Measurements from ENCODE around the gene RITA1. TPM values are rescaled to one million over a fixed set of nuclear protein-coding genes. Genes with fewer than 3 reads are reported as not detected.

The RITA1 gene
- total and polyA plus RNA-seq, 10 of the 15 experiments (the other 5 are each of a cell fraction or from before 2014, with no cell fraction given) = 2.3 to 39.9 (median 24.8) TPM

DNA sequence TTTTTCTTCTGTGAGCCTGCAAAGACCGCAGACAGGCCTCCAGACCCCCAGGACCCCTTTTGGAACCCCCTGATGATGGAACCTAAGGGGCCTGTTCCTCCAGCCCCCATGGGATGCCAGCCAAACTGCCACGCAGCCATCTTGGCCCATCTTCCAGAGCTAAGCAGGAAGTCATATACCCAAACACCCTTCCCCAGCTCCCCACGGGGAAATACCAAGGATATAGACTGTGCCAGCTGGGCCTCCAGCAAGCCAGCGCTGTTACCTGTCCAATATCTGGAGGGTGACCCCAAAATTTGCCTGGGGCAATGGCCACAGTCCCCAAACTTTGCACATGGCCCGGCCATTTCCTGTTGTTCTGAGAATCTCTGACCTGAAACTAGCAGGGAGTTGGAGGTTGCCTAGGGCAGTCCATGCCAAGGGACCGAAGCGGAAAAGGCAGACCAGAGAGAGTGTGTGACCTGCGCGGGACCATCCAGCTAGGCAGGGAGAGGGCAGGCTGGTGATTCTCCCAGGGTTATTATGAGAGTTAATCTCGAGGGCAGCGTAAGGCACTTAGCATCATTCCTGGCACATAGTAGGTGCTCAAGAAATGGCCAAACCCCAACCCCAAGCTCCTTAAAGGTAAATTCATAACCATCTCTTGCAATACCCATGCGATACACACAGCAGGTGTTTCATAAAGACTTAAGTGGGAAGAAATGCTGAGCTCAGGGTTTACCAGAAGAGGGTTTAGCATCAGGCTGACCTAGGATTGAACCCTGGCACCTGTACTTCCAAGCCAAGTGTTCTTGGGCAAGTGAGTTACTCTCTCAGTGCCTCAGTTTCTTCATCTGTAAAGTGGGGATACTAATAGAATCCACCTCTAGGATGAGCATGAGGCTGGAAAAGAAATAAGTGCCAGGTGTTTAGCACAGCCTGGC is 47.4 kb upstream of the RITA1 start:
- 50% methylated on average over 12 of the region's 12 CpGs for WGBS (ENCODE audit: insufficient coverage, insufficient replicate concordance, low lambda C conversion rate, missing lambda C conversion rate)
- ChIA-PET CTCF (interaction anchor here (0.6 to 2.2 kb wide), 6 partner anchors 11 to 92 kb away, joined by 3 to 10 read pairs (median 4); no protein-coding TSS in a partner anchor), POLR2A (interaction anchor here (0.6 kb wide), 1 partner anchor 1363 kb away, joined by 3 read pairs; no protein-coding TSS in a partner anchor), SMC1A (ENCODE audit: uncharacterized antibody, unreplicated experiment) (interaction anchor here (0.8 to 1.7 kb wide), 5 partner anchors 10 to 90 kb away, joined by 3 to 6 read pairs (median 3); no protein-coding TSS in a partner anchor), RAD21 (ENCODE audit: unreplicated experiment) (no interaction called here)
- no peak overlapping the region for H2AFZ ChIP-seq (ENCODE audit: control insufficient read depth, low read depth, low read length)
- H3K4me3 ChIP-seq = no peak overlapping the region
- in situ Hi-C loops (cut with MboI) (no loop called here), intact Hi-C loops (cut with micrococcal nuclease; ENCODE audit: unreplicated experiment) (no loop called here)
- FAIRE-seq (no peak), DNase-seq (ENCODE audit: low read depth, low spot score) (no peak), ATAC-seq (no peak)
- no peak overlapping the region for H3K9ac ChIP-seq (ENCODE audit: control insufficient read depth, insufficient read depth, low read length)
- TF ChIP-seq SPI1 (IDR thresholded peaks at IDR 0.05; ENCODE audit: borderline replicate concordance, insufficient read depth, low read depth, low read length) = no peak
- no peak for TF ChIP-seq TCF12 (IDR thresholded peaks at IDR 0.05; ENCODE audit: low read depth, low read length)
- no peak for TF ChIP-seq SMAD1 (IDR thresholded peaks at IDR 0.05; ENCODE audit: low read depth, partially characterized antibody)
- TF ChIP-seq MYB (IDR thresholded peaks at IDR 0.05; ENCODE audit: borderline replicate concordance, low read depth, low read length) = no peak
- TF ChIP-seq STAT1 (conservative IDR thresholded peaks at IDR 0.05) = no peak
- TF ChIP-seq ASH2L (IDR thresholded peaks at IDR 0.05; ENCODE audit: borderline replicate concordance, low read depth) = no peak
- BruUV-seq (replicated peaks) = no TSS peak
- no peaks in the 10 kb centered on the region; the same call in 1 of the 2 replicates for H3K4me1 ChIP-seq (ENCODE audit: control insufficient read depth, insufficient read depth, low read length)
- no peaks in the 10 kb centered on the region for H4K20me1 ChIP-seq (ENCODE audit: control insufficient read depth, insufficient read depth)
- H3K79me2 ChIP-seq (ENCODE audit: control insufficient read depth, insufficient read depth, low read length) = no peaks in the 10 kb centered on the region
- no peak overlapping the region for H3K27ac ChIP-seq (ENCODE audit: control insufficient read depth, insufficient read depth)
- H3K36me3 ChIP-seq (ENCODE audit: control insufficient read depth in 2 of 2, insufficient read depth in 2 of 2, low read length in 1 of 2) = no peaks in the 10 kb centered on the region
- no peaks in the 10 kb centered on the region; a peak in 2 of 4 replicates for H3K27me3 ChIP-seq (replicated peaks in 1 of 2; ENCODE audit: control insufficient read depth in 2 of 2, insufficient read depth in 2 of 2, low read length in 1 of 2)
- no peaks in the 10 kb centered on the region for H3K9me3 ChIP-seq (replicated peaks; ENCODE audit: control insufficient read depth, insufficient read depth, low read length)
- no peak overlapping the region for H3K4me2 ChIP-seq (ENCODE audit: control insufficient read depth, insufficient read depth)
